ENCODE data around the gene SHC1.
"Not testable (repeated sequence)": the region's sequence is repeated elsewhere in the genome, so short reads cannot be mapped to it uniquely, and the experiment has no call there.

SHC1 gene

DNA sequence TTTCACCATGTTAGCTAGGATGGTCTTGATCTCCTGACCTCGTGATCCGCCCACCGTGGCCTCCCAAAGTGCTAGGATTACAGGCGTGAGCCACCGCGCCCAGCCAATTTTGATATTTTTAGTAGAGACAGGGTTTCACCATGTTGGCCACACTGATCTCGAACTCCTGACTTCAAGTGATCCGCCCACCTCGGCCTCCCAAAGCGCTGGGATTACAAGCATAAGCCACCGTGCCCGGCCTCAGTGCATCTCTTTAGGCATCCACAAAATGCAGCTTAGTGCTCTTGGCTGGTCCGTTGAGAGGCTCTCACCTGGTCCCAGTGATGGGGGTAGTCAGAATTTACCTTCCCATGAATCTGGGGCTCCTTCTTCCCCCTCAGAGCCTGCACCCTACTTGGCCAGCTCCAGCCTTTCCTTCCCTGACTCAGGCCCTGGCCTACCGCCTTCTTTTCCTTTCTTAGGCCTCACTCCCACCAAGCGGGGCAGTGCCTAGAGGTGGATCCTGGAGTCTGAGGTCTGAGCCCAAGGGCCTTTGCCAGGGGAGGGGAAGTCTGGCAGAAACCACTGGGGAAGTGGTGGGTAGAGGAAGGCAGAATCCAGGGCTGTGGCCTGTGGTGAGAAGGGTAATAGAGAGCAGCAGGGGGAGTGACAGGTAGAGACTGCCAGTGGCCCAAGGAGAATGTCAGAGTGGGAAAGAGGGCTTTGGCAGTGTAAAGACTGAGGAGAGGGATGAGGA is 26.6 kb upstream of the SHC1 start:
- no peaks in the 10 kb centered on the region for H4K20me1 ChIP-seq
- H3K4me3 ChIP-seq: no peak overlapping the region
- no peaks in the 10 kb centered on the region for H3K9me3 ChIP-seq
- peak overlapping the region; percentile 84 for H3K4me2 ChIP-seq
- H3K27ac ChIP-seq: 0 out of 2 replicates have a peak overlapping the region, but pooled peaks have one; percentile 22
- H3K27me3 ChIP-seq: no peaks in the 10 kb centered on the region
- H3K4me1 ChIP-seq: peaks cover 66% of the 10 kb centered on the region
- H3K9ac ChIP-seq: 0 out of 2 replicates have a peak overlapping the region, but pooled peaks have one; percentile 50
- peaks cover 15% of the 10 kb centered on the region for H3K36me3 ChIP-seq
- TF ChIP-seq Cebpa-rat (IDR thresholded peaks at IDR 0.05): no peak

DNA sequence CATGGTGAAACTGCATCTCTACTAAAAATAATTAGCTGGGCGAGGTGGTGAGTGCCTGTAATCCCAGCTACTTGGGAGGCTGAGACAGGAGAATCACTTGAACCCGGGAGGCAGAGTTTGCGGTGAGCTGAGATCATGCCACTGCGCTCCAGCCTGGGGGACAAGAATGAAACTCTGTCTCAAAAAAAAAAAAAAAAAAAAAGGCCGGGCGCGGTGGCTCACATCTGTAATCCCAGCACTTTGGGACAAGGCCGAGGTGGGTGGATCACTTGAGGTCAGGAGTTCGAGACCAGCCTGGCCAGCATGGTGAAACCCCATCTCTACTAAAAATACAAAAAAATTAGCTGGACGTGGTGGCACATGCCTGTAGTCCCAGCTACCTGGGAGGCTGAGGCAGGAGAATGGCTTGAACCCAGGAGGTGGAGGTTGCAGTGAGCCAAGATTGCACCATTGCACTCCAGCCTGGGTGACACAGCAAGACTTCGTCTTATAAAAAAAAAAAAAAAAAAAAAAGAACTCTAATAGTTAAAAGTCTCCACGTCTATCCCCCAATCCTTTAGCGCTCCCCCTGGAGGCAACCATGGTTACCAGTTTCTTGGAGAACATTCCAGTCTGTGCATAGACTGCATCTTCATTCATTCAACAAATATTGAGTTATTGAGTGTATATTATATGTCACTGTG is 24.9 kb upstream of the SHC1 start:
- Histone ChIP-seq H3K4me2 (peak overlapping the region; percentile 51; the same call in 1 of the 2 replicates), H3K36me3 (peaks cover 30% of the 10 kb centered on the region), H3K4me1 (peaks cover 66% of the 10 kb centered on the region)
- not testable (repeated sequence) for H4K20me1 ChIP-seq, H3K9ac ChIP-seq, H3K9me3 ChIP-seq, H3K27ac ChIP-seq, H3K27me3 ChIP-seq, H3K4me3 ChIP-seq

DNA sequence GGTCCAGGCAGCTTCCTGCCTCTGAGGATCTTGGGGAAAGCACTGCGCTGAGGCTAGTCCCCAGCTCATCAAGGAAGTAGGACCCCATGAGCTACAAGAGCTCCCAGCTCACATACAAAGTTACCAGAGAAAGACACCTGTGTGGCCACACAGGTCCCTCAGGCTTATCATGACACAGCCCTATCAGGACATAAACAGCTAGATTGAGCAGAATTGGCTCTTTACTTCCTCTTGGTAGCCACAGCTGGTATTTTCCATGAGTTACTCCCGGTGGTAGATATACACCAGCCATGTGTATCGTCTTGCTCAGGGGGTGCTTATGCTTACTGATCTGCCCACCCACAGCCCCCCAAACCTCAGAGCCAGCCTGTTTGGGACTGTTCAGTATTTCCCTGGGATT is 24.0 kb upstream of the SHC1 start:
- Histone ChIP-seq H3K4me3 (no peak overlapping the region), H3K4me1 (peaks cover 65% of the 10 kb centered on the region), H3K27me3 (no peaks in the 10 kb centered on the region), H4K20me1 (peaks cover 9% of the 10 kb centered on the region), H3K4me2 (peak overlapping the region; percentile 51), H3K27ac (peak overlapping the region; percentile 42; the same call in 1 of the 2 replicates), H3K9ac (0 out of 2 replicates have a peak overlapping the region, but pooled peaks have one; percentile 12), H3K9me3 (no peaks in the 10 kb centered on the region), H3K36me3 (peaks cover 39% of the 10 kb centered on the region)
- TF ChIP-seq Cebpa-rat (IDR thresholded peaks at IDR 0.05): no peak

DNA sequence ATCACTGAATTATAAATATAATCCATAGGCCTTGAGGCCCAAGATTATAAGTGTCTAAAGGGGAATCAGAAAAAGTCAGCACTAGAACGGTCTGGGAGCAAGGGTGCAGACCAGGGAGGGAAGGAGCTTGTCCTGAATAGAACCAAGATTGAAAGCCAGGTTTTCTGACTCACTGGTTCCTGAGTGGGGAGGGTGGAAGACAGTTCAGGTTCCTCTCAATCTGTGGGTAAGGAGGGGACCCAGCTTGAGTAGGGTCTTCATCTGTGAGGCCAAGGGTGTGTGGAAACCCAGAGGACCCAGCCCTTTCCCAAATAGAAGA is 23.7 kb upstream of the SHC1 start:
- H3K4me3 ChIP-seq: no peak overlapping the region
- H3K27me3 ChIP-seq: no peaks in the 10 kb centered on the region
- peak overlapping the region; percentile 51 for H3K4me2 ChIP-seq
- H3K9me3 ChIP-seq: no peaks in the 10 kb centered on the region
- H4K20me1 ChIP-seq: peaks cover 13% of the 10 kb centered on the region
- TF ChIP-seq Cebpa-rat (IDR thresholded peaks at IDR 0.05): no peak
- peaks cover 67% of the 10 kb centered on the region for H3K4me1 ChIP-seq
- 0 out of 2 replicates have a peak overlapping the region, but pooled peaks have one; percentile 12 for H3K9ac ChIP-seq
- H3K27ac ChIP-seq: peak overlapping the region; percentile 42; the same call in 1 of the 2 replicates
- peaks cover 42% of the 10 kb centered on the region for H3K36me3 ChIP-seq

DNA sequence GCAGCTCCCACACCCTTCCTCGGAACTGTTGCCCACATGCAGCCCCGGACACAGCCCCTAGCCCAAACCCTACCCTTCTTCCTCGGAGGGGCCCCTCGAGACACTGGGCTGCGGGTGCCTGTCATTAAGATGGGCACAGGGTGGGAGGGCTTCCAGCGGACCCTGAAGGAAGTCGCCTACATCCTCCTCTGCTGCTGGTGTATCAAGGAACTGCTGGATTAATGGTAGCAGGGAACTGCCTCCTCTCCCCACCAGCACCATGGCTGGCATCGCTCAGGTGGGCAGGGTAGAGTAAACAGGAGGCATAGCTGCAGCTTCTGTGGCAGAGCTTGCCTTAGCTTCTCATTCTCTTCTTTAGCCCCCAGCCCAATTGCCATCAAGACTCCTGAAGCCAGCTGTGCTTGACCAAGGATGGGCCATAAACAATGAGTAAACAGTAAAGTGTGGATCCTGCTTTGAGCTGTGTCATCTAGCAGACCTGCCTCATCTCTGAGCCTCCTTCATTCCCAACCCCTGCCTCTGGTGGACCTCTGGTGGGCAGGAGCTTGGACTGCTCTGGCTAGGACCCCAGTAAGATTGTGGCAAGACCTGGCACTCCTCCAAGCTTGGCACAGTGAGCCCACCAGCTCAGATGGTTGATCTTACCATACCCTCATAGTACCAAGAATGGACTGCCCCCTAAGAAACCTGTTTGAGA is 23.2 kb upstream of the SHC1 start, which contains the start of gene LENEP:
Gene LENEP (plus strand): TSS at position 15 of the 697 bp plus-strand sequence. CDS start 22 bp downstream, at position 37.
- peaks cover 47% of the 10 kb centered on the region for H3K36me3 ChIP-seq
- TF ChIP-seq Cebpa-rat (IDR thresholded peaks at IDR 0.05): no peak
- peaks cover 18% of the 10 kb centered on the region for H4K20me1 ChIP-seq
- peak within 1 kb of the TSS; percentile 42; the same call in 1 of the 2 replicates for H3K27ac ChIP-seq
- H3K9me3 ChIP-seq: no peaks in the 10 kb centered on the region
- H3K4me2 ChIP-seq: peak within 1 kb of the TSS; percentile 51
- no peak within 1 kb of the TSS for H3K4me3 ChIP-seq
- 0 out of 2 replicates have a peak within 1 kb of the TSS, but pooled peaks have one; percentile 12 for H3K9ac ChIP-seq
- H3K27me3 ChIP-seq: no peaks in the 10 kb centered on the region
- peaks cover 67% of the 10 kb centered on the region for H3K4me1 ChIP-seq

DNA sequence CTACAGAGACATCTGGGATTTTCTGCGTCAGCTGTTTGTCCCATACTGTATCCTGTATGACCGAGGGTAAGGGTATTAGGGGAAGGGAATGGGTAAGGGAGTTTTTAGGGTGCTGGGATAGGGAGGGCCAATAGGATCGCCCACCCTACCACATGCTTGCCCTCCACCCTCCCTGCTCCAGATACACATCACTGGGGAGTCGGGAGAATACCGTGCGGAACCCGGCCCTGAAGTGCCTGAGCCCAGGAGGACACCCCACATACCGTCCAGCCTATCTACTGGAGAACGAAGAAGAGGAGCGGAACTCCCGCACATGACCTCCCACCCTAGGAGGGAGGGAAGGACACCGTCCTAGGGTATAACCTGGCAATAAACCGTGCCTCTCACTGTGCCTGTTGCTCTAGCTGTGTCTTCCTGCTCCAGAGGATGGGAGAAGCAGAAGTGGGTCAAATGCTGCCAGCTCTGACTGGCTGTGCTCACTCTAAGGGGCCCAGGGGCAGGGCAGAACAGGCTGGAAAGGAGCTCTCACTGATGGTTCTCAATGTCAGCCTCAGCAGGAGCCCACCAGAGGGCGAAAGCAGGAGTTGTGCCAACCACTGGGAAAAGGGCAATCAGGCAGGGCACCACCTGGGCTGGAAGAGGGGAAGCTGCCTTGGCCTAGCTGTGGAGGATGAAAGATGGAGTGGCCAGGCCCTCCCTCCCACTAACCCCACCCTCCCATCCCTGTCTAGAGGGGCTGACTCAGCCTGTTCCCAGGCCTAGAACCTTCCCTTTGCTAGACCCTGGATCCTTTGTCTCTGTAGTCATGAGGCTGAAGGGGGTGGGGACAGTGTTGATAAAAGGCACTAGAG is 22.4 kb upstream of the SHC1 start:
- no peak overlapping the region for H3K9ac ChIP-seq
- H3K9me3 ChIP-seq: no peaks in the 10 kb centered on the region
- H3K27me3 ChIP-seq: no peaks in the 10 kb centered on the region
- H3K4me1 ChIP-seq: peaks cover 66% of the 10 kb centered on the region
- H3K4me2 ChIP-seq: peak overlapping the region; percentile 51
- peaks cover 55% of the 10 kb centered on the region for H3K36me3 ChIP-seq
- H3K27ac ChIP-seq: peak overlapping the region; percentile 41; the same call in 1 of the 2 replicates
- H3K4me3 ChIP-seq: no peak overlapping the region
- H4K20me1 ChIP-seq: peaks cover 26% of the 10 kb centered on the region
- no peak for TF ChIP-seq Cebpa-rat (IDR thresholded peaks at IDR 0.05)

DNA sequence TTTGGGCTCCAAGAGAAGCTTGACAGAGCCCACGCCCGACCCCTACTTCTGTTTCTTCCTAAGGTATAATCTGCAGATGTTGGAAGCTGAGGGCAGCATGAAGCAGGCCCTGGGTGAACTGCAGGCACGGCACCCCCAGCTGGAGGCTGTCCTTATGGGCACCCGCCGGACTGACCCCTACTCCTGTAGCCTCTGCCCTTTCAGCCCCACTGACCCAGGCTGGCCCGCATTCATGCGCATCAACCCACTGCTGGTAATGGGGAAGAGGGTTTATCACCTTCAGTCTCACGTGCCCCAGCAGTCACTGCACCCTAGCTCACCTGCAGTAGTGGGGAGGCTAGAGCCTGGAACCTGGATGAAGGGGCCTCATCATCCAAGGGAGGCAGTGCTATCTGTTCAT is 19.7 kb upstream of the SHC1 start:
- no peak for TF ChIP-seq Cebpa-rat (IDR thresholded peaks at IDR 0.05)
- Histone ChIP-seq H3K4me2 (no peak overlapping the region), H3K36me3 (peaks cover 80% of the 10 kb centered on the region), H3K27me3 (no peaks in the 10 kb centered on the region), H3K9ac (no peak overlapping the region), H4K20me1 (peaks cover 38% of the 10 kb centered on the region), H3K4me3 (no peak overlapping the region), H3K9me3 (no peaks in the 10 kb centered on the region), H3K27ac (no peak overlapping the region), H3K4me1 (peaks cover 50% of the 10 kb centered on the region)

DNA sequence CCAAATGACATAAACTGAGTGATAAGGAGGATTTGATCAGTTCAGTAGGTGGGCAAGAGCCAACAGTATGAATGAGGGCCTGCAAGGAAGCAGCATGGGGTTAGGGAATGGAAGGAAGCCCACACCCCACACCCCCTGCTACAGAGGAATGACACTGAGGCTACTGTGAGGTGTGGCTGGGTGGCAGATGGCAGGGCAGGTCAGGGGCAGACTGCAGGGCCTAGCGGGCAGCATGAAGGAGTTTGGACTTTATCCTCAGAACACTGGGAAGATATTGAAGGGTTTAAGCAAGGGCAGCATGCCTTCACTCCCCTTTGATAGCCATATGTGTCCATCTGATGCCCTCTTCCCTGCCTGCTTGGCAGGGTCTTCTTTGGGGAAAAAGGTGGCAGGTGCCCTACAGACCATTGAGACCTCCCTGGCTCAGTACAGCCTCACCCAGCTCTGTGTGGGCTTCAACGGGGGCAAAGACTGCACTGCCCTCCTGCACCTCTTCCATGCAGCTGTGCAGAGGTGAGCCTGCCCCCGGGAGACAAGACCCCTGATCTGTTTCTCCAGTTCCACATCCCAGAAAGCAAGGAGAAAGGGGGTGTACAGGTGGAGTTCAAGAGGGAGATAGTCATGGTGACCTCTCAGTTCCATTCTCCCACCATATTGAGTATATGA is 18.8 kb upstream of the SHC1 start:
- H3K27me3 ChIP-seq: no peaks in the 10 kb centered on the region
- no peak overlapping the region for H3K4me3 ChIP-seq
- H4K20me1 ChIP-seq: peaks cover 38% of the 10 kb centered on the region
- no peak overlapping the region for H3K4me2 ChIP-seq
- H3K27ac ChIP-seq: no peak overlapping the region
- no peak for TF ChIP-seq Cebpa-rat (IDR thresholded peaks at IDR 0.05)
- H3K9ac ChIP-seq: peak overlapping the region; percentile 41; the same call in 1 of the 2 replicates
- peaks cover 50% of the 10 kb centered on the region for H3K4me1 ChIP-seq
- H3K9me3 ChIP-seq: no peaks in the 10 kb centered on the region
- peaks cover 84% of the 10 kb centered on the region for H3K36me3 ChIP-seq

Measured in BLaER1 (cell line).